NB4 (cell line): ENCODE results near the gene LRRC7.

ENCODE experiments used
- DNase-seq: peaks from one replicate; pipeline ENCODE4 v3.0.0; 2010; ENCODE audit warnings: low read depth
- H3K4me3 ChIP-seq: one replicate; pipeline ENCODE4 v1.5.1; 2011; ENCODE audit warnings: mild to moderate bottlenecking, low read depth, low read length, moderate library complexity
- MYC ChIP-seq: IDR thresholded peaks from 2 replicates; pipeline ENCODE4 v1.6.1; 2011; ENCODE audit warnings: low read depth, low read length
- POLR2A ChIP-seq: IDR thresholded peaks from 2 replicates; pipeline ENCODE4 v1.6.1; 2011; ENCODE audit warnings: mild to moderate bottlenecking; ENCODE audit not compliant: insufficient read length; ENCODE audit errors: extremely low read depth
- TF ChIP-seq, protein P1 (sequence below): IDR thresholded peaks from 2 replicates; pipeline ENCODE4 v1.6.1; 2011; ENCODE audit warnings: low read depth, low read length
- TF ChIP-seq, protein P2 (sequence below): IDR thresholded peaks from one replicate; pipeline ENCODE4 v1.5.1; 2012; ENCODE audit warnings: low read depth, low read length

LRRC7 gene

DNA sequence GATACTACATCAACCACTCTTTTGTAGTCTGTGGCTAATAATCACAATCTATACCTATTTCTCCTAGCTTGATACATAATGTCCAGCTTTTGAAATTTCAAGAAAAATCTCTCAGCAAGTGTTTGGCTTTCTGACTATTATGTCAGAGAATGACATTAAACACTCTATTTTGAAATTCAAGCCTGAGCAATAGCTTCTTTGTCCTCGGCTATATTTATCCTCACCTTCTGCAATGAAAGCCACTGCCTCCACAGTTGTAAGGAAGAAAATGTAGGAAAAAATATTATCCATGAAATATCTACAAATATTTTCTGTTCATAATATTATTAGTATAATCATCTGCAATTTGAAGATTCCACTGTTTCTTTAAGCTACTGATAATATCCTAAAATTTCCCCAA is 22.1 kb downstream of the LRRC7 start:
- no peak for TF ChIP-seq POLR2A
- TF ChIP-seq, protein P1, sequence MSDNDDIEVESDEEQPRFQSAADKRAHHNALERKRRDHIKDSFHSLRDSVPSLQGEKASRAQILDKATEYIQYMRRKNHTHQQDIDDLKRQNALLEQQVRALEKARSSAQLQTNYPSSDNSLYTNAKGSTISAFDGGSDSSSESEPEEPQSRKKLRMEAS: no peak
- TF ChIP-seq, protein P2, sequence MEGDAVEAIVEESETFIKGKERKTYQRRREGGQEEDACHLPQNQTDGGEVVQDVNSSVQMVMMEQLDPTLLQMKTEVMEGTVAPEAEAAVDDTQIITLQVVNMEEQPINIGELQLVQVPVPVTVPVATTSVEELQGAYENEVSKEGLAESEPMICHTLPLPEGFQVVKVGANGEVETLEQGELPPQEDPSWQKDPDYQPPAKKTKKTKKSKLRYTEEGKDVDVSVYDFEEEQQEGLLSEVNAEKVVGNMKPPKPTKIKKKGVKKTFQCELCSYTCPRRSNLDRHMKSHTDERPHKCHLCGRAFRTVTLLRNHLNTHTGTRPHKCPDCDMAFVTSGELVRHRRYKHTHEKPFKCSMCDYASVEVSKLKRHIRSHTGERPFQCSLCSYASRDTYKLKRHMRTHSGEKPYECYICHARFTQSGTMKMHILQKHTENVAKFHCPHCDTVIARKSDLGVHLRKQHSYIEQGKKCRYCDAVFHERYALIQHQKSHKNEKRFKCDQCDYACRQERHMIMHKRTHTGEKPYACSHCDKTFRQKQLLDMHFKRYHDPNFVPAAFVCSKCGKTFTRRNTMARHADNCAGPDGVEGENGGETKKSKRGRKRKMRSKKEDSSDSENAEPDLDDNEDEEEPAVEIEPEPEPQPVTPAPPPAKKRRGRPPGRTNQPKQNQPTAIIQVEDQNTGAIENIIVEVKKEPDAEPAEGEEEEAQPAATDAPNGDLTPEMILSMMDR: no peak
- no peak for TF ChIP-seq MYC

DNA sequence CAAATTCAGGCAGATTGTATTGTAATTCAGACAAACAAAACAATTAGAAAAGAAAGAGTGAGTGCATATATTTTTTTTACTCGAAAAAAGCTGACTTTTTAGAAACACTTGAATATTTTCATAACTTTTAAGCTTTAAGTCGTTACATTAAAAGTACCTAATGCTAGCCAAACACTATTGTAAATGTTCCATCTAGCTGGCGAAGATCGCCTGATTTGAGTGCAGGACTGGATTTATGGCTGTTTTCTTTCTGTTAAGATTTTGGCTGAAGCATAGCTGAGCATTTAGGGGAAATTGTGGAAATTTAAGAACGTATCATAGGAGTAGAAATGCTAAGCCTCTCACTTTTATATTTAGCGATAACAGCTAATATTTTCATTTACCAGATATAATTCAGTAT is 24.6 kb downstream of the LRRC7 start:
- DNase-seq: no peak
- no peak overlapping the region for H3K4me3 ChIP-seq
- TF ChIP-seq, protein P2: no peak
- TF ChIP-seq, protein P1: no peak
- TF ChIP-seq POLR2A (no peak), MYC (no peak)

More for the DNA sequence above, 22.1 kb downstream of the LRRC7 start:
- no peak overlapping the region for H3K4me3 ChIP-seq
- DNase-seq: no peak

DNA sequence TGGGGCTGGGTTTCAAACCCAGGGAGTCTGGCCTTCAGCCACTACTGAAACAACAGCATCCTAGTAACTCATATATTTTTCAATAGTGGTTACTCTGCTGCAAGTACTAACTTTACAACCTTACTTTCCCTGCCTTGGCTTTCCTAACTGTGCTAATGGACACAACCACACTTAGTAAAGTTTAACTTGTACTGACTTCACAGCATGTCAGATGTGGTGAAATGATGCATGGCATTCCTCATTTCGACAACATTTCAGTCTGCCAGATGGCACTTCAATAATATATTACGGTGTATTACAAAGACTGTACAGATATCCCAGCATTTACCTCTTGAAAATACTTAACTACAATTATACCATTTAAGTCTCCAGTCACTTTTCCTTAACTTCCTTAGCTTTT is 27.8 kb downstream of the LRRC7 start:
- no peak for DNase-seq
- TF ChIP-seq POLR2A (no peak), MYC (no peak)
- TF ChIP-seq, protein P2: no peak
- TF ChIP-seq, protein P1: no peak
- H3K4me3 ChIP-seq: no peak overlapping the region

DNA sequence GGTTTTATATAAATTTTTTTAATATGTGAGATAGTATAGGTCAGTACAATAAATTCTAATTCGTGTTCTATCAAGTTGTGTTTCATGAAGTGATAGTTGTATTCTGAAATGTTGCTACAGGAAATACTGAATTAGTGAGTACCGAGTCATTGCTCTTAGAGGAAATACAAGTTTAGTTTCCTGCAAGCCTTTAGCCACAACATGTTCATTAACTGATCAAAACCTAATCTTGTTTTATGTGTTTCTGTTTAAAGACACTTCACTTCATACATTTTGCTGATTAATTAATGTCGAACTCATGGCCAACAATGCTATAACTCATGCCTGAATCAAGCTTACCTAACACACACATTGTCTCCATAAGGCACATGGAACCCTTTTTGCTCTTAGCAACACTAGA is 43.6 kb downstream of the LRRC7 start:
- no peak overlapping the region for H3K4me3 ChIP-seq
- no peak for DNase-seq
- no peak for TF ChIP-seq MYC
- TF ChIP-seq, protein P1: no peak
- TF ChIP-seq, protein P2: no peak
- TF ChIP-seq POLR2A: no peak

DNA sequence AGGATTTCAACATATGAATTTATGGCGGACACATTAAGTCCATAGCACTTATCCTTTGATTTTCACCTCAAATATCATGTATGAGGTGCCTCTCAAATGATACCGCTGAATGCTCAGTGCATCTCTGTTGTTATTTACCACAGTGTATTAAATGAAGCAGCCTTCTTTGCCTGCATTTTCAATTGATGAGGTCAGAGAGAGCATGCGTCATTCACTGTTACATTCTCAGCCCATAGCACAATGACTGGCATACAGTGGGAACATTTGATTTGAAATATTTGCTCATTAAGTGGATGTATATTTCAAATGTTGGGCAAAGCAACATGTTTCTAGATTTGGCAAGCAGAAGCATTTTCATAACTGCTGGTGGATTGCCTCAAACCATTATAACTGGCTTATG is 45.7 kb downstream of the LRRC7 start:
- TF ChIP-seq, protein P1: no peak
- TF ChIP-seq, protein P2: no peak
- TF ChIP-seq POLR2A (no peak), MYC (no peak)
- no peak for DNase-seq
- no peak overlapping the region for H3K4me3 ChIP-seq

DNA sequence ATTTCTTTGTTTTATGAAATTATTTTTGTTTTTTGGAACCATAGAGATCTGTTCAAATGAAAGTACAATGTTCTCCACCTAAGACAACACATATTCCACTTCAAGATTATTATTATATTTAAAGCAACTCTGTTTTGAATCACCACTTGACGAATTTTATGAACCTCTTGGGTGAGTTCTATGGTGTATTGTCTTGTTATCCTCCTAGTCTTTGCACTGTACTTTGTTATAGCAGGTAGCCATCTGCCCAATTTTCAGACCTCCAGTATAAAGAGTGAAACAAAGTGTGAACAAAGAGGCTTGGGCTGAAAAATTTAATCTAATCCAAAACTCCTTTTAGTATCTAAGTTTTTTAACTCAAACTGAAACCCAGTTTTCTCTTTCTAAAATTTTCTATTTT is 71.0 kb downstream of the LRRC7 start:
- DNase-seq: no peak
- TF ChIP-seq, protein P1: no peak
- TF ChIP-seq MYC (no peak), POLR2A (no peak)
- TF ChIP-seq, protein P2: no peak
- no peak overlapping the region for H3K4me3 ChIP-seq
